Muscle of leg (tissue), 16 donors: ENCODE results near the gene NME8. TPM values are rescaled to one million over a fixed set of nuclear protein-coding genes. Genes with fewer than 3 reads are reported as not detected.
"Not testable (repeated sequence)": the region's sequence is repeated elsewhere in the genome, so short reads cannot be mapped to it uniquely, and the experiment has no call there.

Experiments
- DNase-seq: peaks from one replicate; pipeline ENCODE4 v3.0.0; 2013
- H3K27ac ChIP-seq: one replicate; pipeline ENCODE4 v1.5.1; 2013; ENCODE audit warnings: mild to moderate bottlenecking, low read length, control low read depth
- H3K27me3 ChIP-seq: one replicate; pipeline ENCODE4 v1.6.1; 2013; ENCODE audit warnings: low read length; ENCODE audit not compliant: control insufficient read depth, insufficient read depth
- H3K36me3 ChIP-seq: one replicate; pipeline ENCODE4 v1.6.1; 2013; ENCODE audit warnings: low read length; ENCODE audit not compliant: control insufficient read depth, insufficient read depth
- H3K4me1 ChIP-seq: one replicate; pipeline ENCODE4 v1.6.1; 2013; ENCODE audit warnings: low read length; ENCODE audit not compliant: control insufficient read depth, insufficient read depth
- H3K4me3 ChIP-seq: one replicate; pipeline ENCODE4 v1.5.1; 2013; ENCODE audit warnings: low read length, control low read depth
- H3K9me3 ChIP-seq: replicated peaks from 2 replicates; pipeline ENCODE4 v1.6.1; 2013; ENCODE audit warnings: low read depth, low read length; ENCODE audit not compliant: control insufficient read depth
- WGBS: methylation state at CpG from one replicate; pipeline ENCODE4 v1.1.5; 2013; ENCODE audit warnings: missing lambda C conversion rate; ENCODE audit not compliant: insufficient coverage; 5-methylcytosine and 5-hydroxymethylcytosine counted together
- long read RNA-seq, 11 donors: transcript quantifications; one replicate each; lab custom pipeline, GENCODE V29; 2026
- polyA plus RNA-seq, 8 donors: library from polyadenylated mRNA; unstranded; fragments of 120-200 nt; gene quantifications; one replicate each; pipeline versions ENCODE4 v1.2.1 to v1.2.3, GENCODE V29; 2013; ENCODE audit warnings: inconsistent platforms in 1 of 8, low replicate concordance in 1 of 8; ENCODE audit not compliant: insufficient read length in 8 of 8, insufficient read depth in 1 of 8
- total RNA-seq: library from RNA; stranded (reverse); fragments of 120-200 nt; gene quantifications from one replicate; pipeline ENCODE4 v1.2.4, GENCODE V29; 2013

The NME8 gene, protein sequence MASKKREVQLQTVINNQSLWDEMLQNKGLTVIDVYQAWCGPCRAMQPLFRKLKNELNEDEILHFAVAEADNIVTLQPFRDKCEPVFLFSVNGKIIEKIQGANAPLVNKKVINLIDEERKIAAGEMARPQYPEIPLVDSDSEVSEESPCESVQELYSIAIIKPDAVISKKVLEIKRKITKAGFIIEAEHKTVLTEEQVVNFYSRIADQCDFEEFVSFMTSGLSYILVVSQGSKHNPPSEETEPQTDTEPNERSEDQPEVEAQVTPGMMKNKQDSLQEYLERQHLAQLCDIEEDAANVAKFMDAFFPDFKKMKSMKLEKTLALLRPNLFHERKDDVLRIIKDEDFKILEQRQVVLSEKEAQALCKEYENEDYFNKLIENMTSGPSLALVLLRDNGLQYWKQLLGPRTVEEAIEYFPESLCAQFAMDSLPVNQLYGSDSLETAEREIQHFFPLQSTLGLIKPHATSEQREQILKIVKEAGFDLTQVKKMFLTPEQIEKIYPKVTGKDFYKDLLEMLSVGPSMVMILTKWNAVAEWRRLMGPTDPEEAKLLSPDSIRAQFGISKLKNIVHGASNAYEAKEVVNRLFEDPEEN
- total RNA-seq = 0.22 TPM
- not detected for polyA plus RNA-seq
- long read RNA-seq, donor 1 = 0 reads
- long read RNA-seq, donor 2 = 0 reads
- long read RNA-seq, donor 3 = 0 reads
- long read RNA-seq, donor 4 = 0 reads
- long read RNA-seq, donor 5 = 0 reads
- long read RNA-seq, donor 6 = 0 reads
- long read RNA-seq, donor 7 = 0 reads
- long read RNA-seq, donor 8 = 0 reads
- long read RNA-seq, donor 9 = 0 reads
- long read RNA-seq, donor 10 = 0 reads
- long read RNA-seq, donor 11 = 0 reads

DNA sequence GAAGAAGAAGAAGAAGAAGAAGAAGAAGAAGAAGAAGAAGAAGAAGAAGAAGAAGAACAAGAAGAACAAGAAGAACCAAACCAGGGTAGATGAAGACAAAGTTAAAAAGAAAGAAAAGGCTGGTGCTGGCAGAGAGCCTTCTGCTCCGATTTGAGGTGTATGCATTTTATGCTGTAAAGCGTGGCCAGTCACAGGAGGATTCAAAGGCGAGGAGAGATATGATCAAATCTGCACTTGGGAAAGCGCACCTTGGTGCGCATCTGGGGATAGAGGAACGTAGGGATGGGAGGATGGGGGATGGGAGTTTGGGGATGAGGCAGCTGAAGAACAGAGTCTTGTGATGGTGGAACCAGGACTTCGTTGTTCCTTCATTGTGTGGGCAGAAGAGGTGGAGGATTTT is at the start of gene NME8:
Gene NME8 (plus strand): TSS at position 301 of the 400 bp plus-strand sequence. CDS start 1,670 bp downstream, outside the sequence.
- DNase-seq = no peak
- WGBS = 74% methylated on average over 7 of the region's 7 CpGs
- no peak within 1 kb of the TSS for H3K27ac ChIP-seq

DNA sequence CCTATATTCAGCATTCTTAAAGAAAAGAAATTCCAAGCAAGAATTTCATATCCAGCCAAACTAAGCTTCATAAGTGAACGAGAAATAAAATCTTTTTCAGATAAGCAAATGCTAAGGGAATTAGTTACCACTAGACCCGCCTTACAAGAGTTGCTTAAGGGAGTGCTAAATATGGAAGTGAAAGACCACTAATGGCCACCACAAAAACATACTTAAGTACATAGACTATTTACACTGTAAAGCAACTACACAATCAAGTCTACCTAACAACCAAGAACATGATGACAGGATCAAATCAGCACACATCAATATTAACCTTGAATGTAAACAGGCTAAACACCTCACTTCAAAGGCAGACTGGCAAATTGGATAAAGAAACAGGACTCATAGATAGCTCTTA is 42.2 kb upstream of the NME8 start:
- H3K27me3 ChIP-seq = no peaks in the 10 kb centered on the region
- no peak overlapping the region for H3K27ac ChIP-seq
- no peaks in the 10 kb centered on the region for H3K4me1 ChIP-seq
- no peak for DNase-seq
- H3K36me3 ChIP-seq = no peaks in the 10 kb centered on the region
- no peaks in the 10 kb centered on the region for H3K9me3 ChIP-seq
- H3K4me3 ChIP-seq = no peak overlapping the region
- no CpG with 5 or more reads among the region's 2 CpGs for WGBS

More for the DNA sequence above, at the start of gene NME8:
- H3K9me3 ChIP-seq = no peaks in the 10 kb centered on the region
- no peaks in the 10 kb centered on the region for H3K4me1 ChIP-seq
- no peak within 1 kb of the TSS for H3K4me3 ChIP-seq
- H3K27me3 ChIP-seq = peaks cover 2% of the 10 kb centered on the region
- H3K36me3 ChIP-seq = no peaks in the 10 kb centered on the region

DNA sequence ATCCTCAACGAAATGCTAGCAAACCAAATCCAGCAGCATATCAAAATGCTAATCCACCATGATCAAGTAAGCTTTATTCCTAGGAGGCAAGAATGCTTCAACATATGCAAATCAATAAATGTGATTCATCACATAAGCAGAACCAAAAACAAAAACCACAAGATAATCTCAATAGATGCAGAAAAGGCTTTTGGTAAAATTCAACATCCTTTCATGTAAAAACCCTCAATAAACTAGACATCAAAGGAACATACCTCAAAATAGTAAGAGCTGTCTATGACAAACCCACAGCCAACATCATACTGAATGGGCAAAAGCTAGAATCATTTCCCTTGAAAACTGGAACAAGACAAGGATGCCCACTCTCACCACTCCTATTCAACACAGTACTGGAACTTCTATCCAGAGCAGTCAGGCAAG is 36.2 kb upstream of the NME8 start:
- not testable (repeated sequence) for H3K27me3 ChIP-seq, H3K27ac ChIP-seq, H3K36me3 ChIP-seq, H3K4me1 ChIP-seq, H3K4me3 ChIP-seq, H3K9me3 ChIP-seq, DNase-seq
- no CpG with 5 or more reads among the region's 1 CpG for WGBS

GRCh38 chr7:37815671-37816371 is 32.6 kb upstream of the NME8 start:
- H3K36me3 ChIP-seq = no peaks in the 10 kb centered on the region
- no peak overlapping the region for H3K27ac ChIP-seq
- H3K27me3 ChIP-seq = no peaks in the 10 kb centered on the region
- H3K9me3 ChIP-seq = no peaks in the 10 kb centered on the region
- no peak overlapping the region for H3K4me3 ChIP-seq
- H3K4me1 ChIP-seq = no peaks in the 10 kb centered on the region
- DNase-seq = no peak
- WGBS = no CpG with 5 or more reads among the region's 2 CpGs

- no peak for DNase-seq
Observed at GRCh38 chr7:37816922-37817590, 31.3 kb upstream of the NME8 start.

GRCh38 chr7:37817591-37817960 is 30.8 kb upstream of the NME8 start:
- Histone ChIP-seq H3K4me3 (no peak overlapping the region), H3K36me3 (no peaks in the 10 kb centered on the region), H3K27ac (no peak overlapping the region), H3K4me1 (no peaks in the 10 kb centered on the region), H3K27me3 (no peaks in the 10 kb centered on the region), H3K9me3 (peaks cover 2% of the 10 kb centered on the region)
- no CpG with 5 or more reads among the region's 2 CpGs for WGBS
- no peak for DNase-seq

More at GRCh38 chr7:37816922-37817590, 31.3 kb upstream of the NME8 start:
- H3K9me3 ChIP-seq = peaks cover 2% of the 10 kb centered on the region
- no peak overlapping the region for H3K27ac ChIP-seq
- H3K4me3 ChIP-seq = no peak overlapping the region
- no peaks in the 10 kb centered on the region for H3K4me1 ChIP-seq
- H3K36me3 ChIP-seq = no peaks in the 10 kb centered on the region
- WGBS = 69% methylated on average over 2 of the region's 3 CpGs
- no peaks in the 10 kb centered on the region for H3K27me3 ChIP-seq

GRCh38 chr7:37817996-37818720 is 30.2 kb upstream of the NME8 start:
- H3K9me3 ChIP-seq = peaks cover 2% of the 10 kb centered on the region
- no peaks in the 10 kb centered on the region for H3K36me3 ChIP-seq
- WGBS = 46% methylated on average over 4 of the region's 5 CpGs
- no peak overlapping the region for H3K27ac ChIP-seq
- no peak overlapping the region for H3K4me3 ChIP-seq
- DNase-seq = no peak
- no peaks in the 10 kb centered on the region for H3K4me1 ChIP-seq
- no peaks in the 10 kb centered on the region for H3K27me3 ChIP-seq

DNA sequence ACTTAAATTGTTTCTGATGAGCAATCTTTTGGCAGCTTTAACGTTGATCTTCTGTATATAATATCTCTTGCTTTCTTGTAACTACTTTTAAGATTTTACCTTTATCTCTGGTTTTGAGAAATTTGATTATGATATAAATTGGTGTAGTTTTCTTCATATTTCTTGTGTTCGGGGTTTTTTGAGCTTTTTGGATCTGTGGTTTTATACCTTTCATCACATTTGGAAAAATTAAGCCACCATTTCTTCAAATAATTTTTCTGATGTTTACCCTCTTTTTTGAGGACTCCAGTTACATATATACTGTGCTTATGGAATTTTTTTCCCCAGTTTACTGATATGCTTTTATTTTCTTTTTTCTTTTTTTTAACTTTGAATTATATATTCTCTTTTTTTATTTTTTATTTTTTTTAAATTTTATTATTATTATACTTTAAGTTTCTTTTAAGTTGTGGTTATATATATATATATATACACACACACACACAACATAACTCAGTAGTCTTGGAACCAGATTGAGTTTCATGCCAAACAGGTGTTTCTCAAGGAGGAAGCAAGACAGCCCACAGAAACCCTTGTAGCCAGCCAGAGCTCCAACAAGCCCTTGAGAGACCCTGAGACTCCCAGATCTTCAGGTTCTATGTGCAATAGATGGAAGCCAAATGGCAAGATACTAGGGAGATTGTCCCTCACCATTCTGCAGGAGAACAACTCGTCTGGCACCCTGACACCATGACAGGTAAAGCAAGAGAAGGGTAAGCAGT is 27.5 kb upstream of the NME8 start:
- H3K4me1 ChIP-seq = no peaks in the 10 kb centered on the region
- no peak for DNase-seq
- H3K27ac ChIP-seq = no peak overlapping the region
- H3K27me3 ChIP-seq = no peaks in the 10 kb centered on the region
- H3K4me3 ChIP-seq = no peak overlapping the region
- peaks cover 2% of the 10 kb centered on the region for H3K9me3 ChIP-seq
- no peaks in the 10 kb centered on the region for H3K36me3 ChIP-seq
- 50% methylated on average over 1 of the region's 3 CpGs for WGBS

DNA sequence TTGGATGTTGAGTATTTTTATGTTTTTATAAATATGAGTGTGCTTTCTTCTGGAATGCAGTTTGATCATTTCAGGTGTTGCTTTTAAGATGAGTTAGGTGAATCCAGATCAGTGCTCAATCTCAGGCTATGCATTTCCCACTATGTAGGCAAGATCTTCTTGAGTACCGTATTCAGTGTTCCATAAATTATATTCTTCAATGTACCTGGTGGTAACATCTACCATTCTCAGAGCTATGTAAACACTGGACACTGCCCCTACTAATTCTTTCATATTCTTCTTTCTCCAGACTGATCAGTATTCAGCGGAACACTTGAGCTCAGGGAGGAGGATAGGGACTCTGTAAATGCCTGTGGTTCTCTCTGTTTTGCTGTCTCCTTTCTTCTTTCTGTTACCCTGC is 25.5 kb upstream of the NME8 start:
- Histone ChIP-seq H3K4me1 (no peaks in the 10 kb centered on the region), H3K9me3 (peaks cover 2% of the 10 kb centered on the region), H3K27me3 (no peaks in the 10 kb centered on the region), H3K4me3 (no peak overlapping the region), H3K36me3 (no peaks in the 10 kb centered on the region), H3K27ac (no peak overlapping the region)
- no peak for DNase-seq
- 100% methylated on average over 2 of the region's 2 CpGs for WGBS
